Measurements from ENCODE around the gene PHIP. TPM values are rescaled to one million over a fixed set of nuclear protein-coding genes. Genes with fewer than 3 reads are reported as not detected.
A peak's percentile ranks its signal among the peaks of the same experiment; 100 is the strongest.

PHIP gene
- polyA plus RNA-seq, 6 donors from 2014 or later = 9.0 to 18.7 (median 14.5) TPM

GRCh38 chr6:79030511-79030910 is 47.5 kb downstream of the PHIP start:
- H3K27ac Mint-ChIP-seq = peak overlapping the region in 3 of 6 donors; percentile 5 to 31 (median 26)
- DNase-seq = no peak
- no peak for ATAC-seq (ENCODE audit: low read depth in 2 of 2)
- H3K4me1 Mint-ChIP-seq = peaks cover 6 to 37% (median 16%) of the 10 kb centered on the region in 3 donors
- peaks cover 22 to 29% of the 10 kb centered on the region in 2 donors for H3K36me3 Mint-ChIP-seq
- no peaks in the 10 kb centered on the region for H3K27me3 Mint-ChIP-seq
- H3K4me3 Mint-ChIP-seq = no peak overlapping the region
- no peaks in the 10 kb centered on the region for H3K9me3 Mint-ChIP-seq

- ATAC-seq (ENCODE audit: low read depth in 2 of 2) = no peak
- H3K27me3 Mint-ChIP-seq = no peaks in the 10 kb centered on the region
Observed at GRCh38 chr6:79030023-79030422, 48.0 kb downstream of the PHIP start.

GRCh38 chr6:79028641-79029314 is 49.3 kb downstream of the PHIP start:
- peaks cover 6 to 30% (median 12%) of the 10 kb centered on the region in 3 donors for H3K4me1 Mint-ChIP-seq
- H3K36me3 Mint-ChIP-seq = peaks cover 22 to 24% of the 10 kb centered on the region in 2 donors
- DNase-seq (no peak), ATAC-seq (ENCODE audit: low read depth in 2 of 2) (no peak)
- no peaks in the 10 kb centered on the region for H3K9me3 Mint-ChIP-seq
- H3K27ac Mint-ChIP-seq = peak overlapping the region in 2 of 6 donors; percentile 57 to 86
- no peaks in the 10 kb centered on the region for H3K27me3 Mint-ChIP-seq
- no peak overlapping the region for H3K4me3 Mint-ChIP-seq

More at GRCh38 chr6:79030023-79030422, 48.0 kb downstream of the PHIP start:
- H3K27ac Mint-ChIP-seq = peak overlapping the region in 2 of 6 donors; percentile 31 to 67
- peaks cover 22 to 27% of the 10 kb centered on the region in 2 donors for H3K36me3 Mint-ChIP-seq
- H3K4me1 Mint-ChIP-seq = peaks cover 6 to 35% (median 15%) of the 10 kb centered on the region in 3 donors
- no peak for DNase-seq
- H3K9me3 Mint-ChIP-seq = no peaks in the 10 kb centered on the region
- H3K4me3 Mint-ChIP-seq = no peak overlapping the region

GRCh38 chr6:79011940-79012339 is 66.1 kb downstream of the PHIP start:
- H3K4me3 Mint-ChIP-seq = no peak overlapping the region
- no peaks in the 10 kb centered on the region for H3K27me3 Mint-ChIP-seq
- ATAC-seq (ENCODE audit: low read depth in 2 of 2) = no peak
- H3K4me1 Mint-ChIP-seq = peaks cover 0 to 7% (median 0%) of the 10 kb centered on the region in 3 donors
- H3K36me3 Mint-ChIP-seq = peaks cover 8 to 31% of the 10 kb centered on the region in 2 donors
- no peak overlapping the region for H3K27ac Mint-ChIP-seq
- DNase-seq = no peak
- no peaks in the 10 kb centered on the region for H3K9me3 Mint-ChIP-seq

- no peaks in the 10 kb centered on the region for H3K9me3 Mint-ChIP-seq
- H3K27ac Mint-ChIP-seq = no peak overlapping the region
- ATAC-seq (ENCODE audit: low read depth in 2 of 2) = no peak
- peaks cover 0 to 24% of the 10 kb centered on the region in 2 donors for H3K36me3 Mint-ChIP-seq
- DNase-seq = no peak
- H3K4me3 Mint-ChIP-seq = no peak overlapping the region
- no peaks in the 10 kb centered on the region for H3K27me3 Mint-ChIP-seq
- peaks cover 0 to 3% (median 0%) of the 10 kb centered on the region in 3 donors for H3K4me1 Mint-ChIP-seq
Observed at GRCh38 chr6:79010422-79010821, 67.6 kb downstream of the PHIP start.

GRCh38 chr6:79009819-79010218 is 68.2 kb downstream of the PHIP start:
- H3K36me3 Mint-ChIP-seq = peaks cover 0 to 21% of the 10 kb centered on the region in 2 donors
- H3K4me1 Mint-ChIP-seq = peaks cover 0 to 3% (median 0%) of the 10 kb centered on the region in 3 donors
- ATAC-seq (ENCODE audit: low read depth in 2 of 2) (no peak), DNase-seq (no peak)
- H3K27ac Mint-ChIP-seq = peak overlapping the region in 1 of 6 donors; percentile 12
- H3K27me3 Mint-ChIP-seq = no peaks in the 10 kb centered on the region
- no peaks in the 10 kb centered on the region for H3K9me3 Mint-ChIP-seq
- no peak overlapping the region for H3K4me3 Mint-ChIP-seq

- no peaks in the 10 kb centered on the region for H3K27me3 Mint-ChIP-seq
- H3K36me3 Mint-ChIP-seq = peaks cover 15 to 31% of the 10 kb centered on the region in 2 donors
- ATAC-seq (ENCODE audit: low read depth in 2 of 2) (no peak), DNase-seq (no peak)
- peaks cover 0 to 7% (median 0%) of the 10 kb centered on the region in 3 donors for H3K4me1 Mint-ChIP-seq
- no peak overlapping the region for H3K4me3 Mint-ChIP-seq
- H3K27ac Mint-ChIP-seq = no peak overlapping the region
- H3K9me3 Mint-ChIP-seq = no peaks in the 10 kb centered on the region
Observed at GRCh38 chr6:79005497-79005896, 72.6 kb downstream of the PHIP start.

- peaks cover 0 to 7% (median 0%) of the 10 kb centered on the region in 3 donors for H3K4me1 Mint-ChIP-seq
- no peak overlapping the region for H3K4me3 Mint-ChIP-seq
- no peaks in the 10 kb centered on the region for H3K9me3 Mint-ChIP-seq
- peaks cover 19 to 31% of the 10 kb centered on the region in 2 donors for H3K36me3 Mint-ChIP-seq
- DNase-seq (no peak), ATAC-seq (ENCODE audit: low read depth in 2 of 2) (no peak)
- no peaks in the 10 kb centered on the region for H3K27me3 Mint-ChIP-seq
- H3K27ac Mint-ChIP-seq = no peak overlapping the region
Observed at GRCh38 chr6:79005024-79005423, 73.0 kb downstream of the PHIP start.

GRCh38 chr6:79004239-79004638 is 73.8 kb downstream of the PHIP start:
- DNase-seq = no peak
- Mint-ChIP-seq H3K4me1 (peaks cover 0 to 5% (median 3%) of the 10 kb centered on the region in 3 donors), H3K27me3 (no peaks in the 10 kb centered on the region), H3K9me3 (no peaks in the 10 kb centered on the region), H3K36me3 (peaks cover 19 to 28% of the 10 kb centered on the region in 2 donors), H3K4me3 (no peak overlapping the region), H3K27ac (no peak overlapping the region)
- ATAC-seq (ENCODE audit: low read depth in 2 of 2) = no peak

- Mint-ChIP-seq H3K36me3 (peaks cover 19 to 38% of the 10 kb centered on the region in 2 donors), H3K9me3 (no peaks in the 10 kb centered on the region), H3K4me1 (peaks cover 0 to 6% (median 3%) of the 10 kb centered on the region in 3 donors), H3K27ac (no peak overlapping the region), H3K4me3 (no peak overlapping the region), H3K27me3 (no peaks in the 10 kb centered on the region)
- DNase-seq (no peak), ATAC-seq (ENCODE audit: low read depth in 2 of 2) (no peak)
Observed at GRCh38 chr6:79001415-79001814, 76.6 kb downstream of the PHIP start.

- ATAC-seq (ENCODE audit: low read depth in 2 of 2) (no peak), DNase-seq (no peak)
- Mint-ChIP-seq H3K4me3 (no peak overlapping the region), H3K27me3 (no peaks in the 10 kb centered on the region), H3K36me3 (peaks cover 19 to 49% of the 10 kb centered on the region in 2 donors), H3K27ac (no peak overlapping the region), H3K9me3 (no peaks in the 10 kb centered on the region), H3K4me1 (peaks cover 0 to 6% (median 3%) of the 10 kb centered on the region in 3 donors)
Observed at GRCh38 chr6:78999737-79000136, 78.3 kb downstream of the PHIP start.

GRCh38 chr6:78995946-78996345 is 82.1 kb downstream of the PHIP start:
- Mint-ChIP-seq H3K36me3 (peaks cover 29 to 56% of the 10 kb centered on the region in 2 donors), H3K9me3 (no peaks in the 10 kb centered on the region), H3K27ac (no peak overlapping the region), H3K4me3 (no peak overlapping the region), H3K4me1 (peaks cover 0 to 6% (median 0%) of the 10 kb centered on the region in 3 donors), H3K27me3 (no peaks in the 10 kb centered on the region)
- ATAC-seq (ENCODE audit: low read depth in 2 of 2) = no peak
- DNase-seq = no peak

- H3K4me3 Mint-ChIP-seq = no peak overlapping the region
- no peaks in the 10 kb centered on the region for H3K9me3 Mint-ChIP-seq
- H3K4me1 Mint-ChIP-seq = peaks cover 0 to 6% (median 0%) of the 10 kb centered on the region in 3 donors
- DNase-seq (no peak), ATAC-seq (ENCODE audit: low read depth in 2 of 2) (no peak)
- no peaks in the 10 kb centered on the region for H3K27me3 Mint-ChIP-seq
- peaks cover 29 to 58% of the 10 kb centered on the region in 2 donors for H3K36me3 Mint-ChIP-seq
- H3K27ac Mint-ChIP-seq = no peak overlapping the region
Observed at GRCh38 chr6:78995346-78995745, 82.7 kb downstream of the PHIP start.

GRCh38 chr6:78993955-78994354 is 84.1 kb downstream of the PHIP start:
- ATAC-seq (ENCODE audit: low read depth in 2 of 2) = no peak
- Mint-ChIP-seq H3K36me3 (peaks cover 38 to 61% of the 10 kb centered on the region in 2 donors), H3K27ac (no peak overlapping the region), H3K9me3 (no peaks in the 10 kb centered on the region), H3K4me3 (no peak overlapping the region), H3K27me3 (no peaks in the 10 kb centered on the region), H3K4me1 (no peaks in the 10 kb centered on the region)
- DNase-seq = no peak

Measured in naive B cell (primary cell).